ENCODE data around the gene LYRM9. TPM values are rescaled to one million over a fixed set of nuclear protein-coding genes. Genes with fewer than 3 reads are reported as not detected.

The LYRM9 gene
- polyA plus RNA-seq, 1 of the 3 experiments (the other 2 are of a cell fraction): 4.6 TPM

Other genes with a start within 250 kb of the LYRM9 start
- not detected in 2 replicates for gene NOS2, start 92.8 kb downstream of the LYRM9 start, polyA plus RNA-seq (2012; rRNA removed)
- gene NLK, start 149.3 kb upstream of the LYRM9 start, polyA plus RNA-seq (2012; rRNA removed): 12.3 and 19.2 TPM in 2 replicates

All from SK-N-SH (cell line).